Prostate gland (tissue), 2 donors: ENCODE measurements around the gene ZBTB45.

Experiments
- POLR2AphosphoS5 ChIP-seq: sonication (generic); formaldehyde crosslinking; IDR thresholded peaks from one replicate; pipeline ENCODE4 v1.6.1; 2017; ENCODE audit warnings: antibody characterized with exemption
- TF ChIP-seq, protein P1 (sequence below), 4 experiments: fragments of 200-600 bp in 2 of 4; fragments of 450-650 bp in 2 of 4; sonication (generic) in 2 of 4; IDR thresholded peaks; 1 replicate in 3 of 4; 2 replicates in 1 of 4; pipeline ENCODE4 v1.5.1; 2016 to 2019; ENCODE audit warnings: antibody characterized with exemption in 4 of 4, mild to moderate bottlenecking in 2 of 4, moderate library complexity in 2 of 4

GRCh38 chr19:58544591-58545285 is 25.1 kb upstream of the ZBTB45 start:
- TF ChIP-seq, protein P1, sequence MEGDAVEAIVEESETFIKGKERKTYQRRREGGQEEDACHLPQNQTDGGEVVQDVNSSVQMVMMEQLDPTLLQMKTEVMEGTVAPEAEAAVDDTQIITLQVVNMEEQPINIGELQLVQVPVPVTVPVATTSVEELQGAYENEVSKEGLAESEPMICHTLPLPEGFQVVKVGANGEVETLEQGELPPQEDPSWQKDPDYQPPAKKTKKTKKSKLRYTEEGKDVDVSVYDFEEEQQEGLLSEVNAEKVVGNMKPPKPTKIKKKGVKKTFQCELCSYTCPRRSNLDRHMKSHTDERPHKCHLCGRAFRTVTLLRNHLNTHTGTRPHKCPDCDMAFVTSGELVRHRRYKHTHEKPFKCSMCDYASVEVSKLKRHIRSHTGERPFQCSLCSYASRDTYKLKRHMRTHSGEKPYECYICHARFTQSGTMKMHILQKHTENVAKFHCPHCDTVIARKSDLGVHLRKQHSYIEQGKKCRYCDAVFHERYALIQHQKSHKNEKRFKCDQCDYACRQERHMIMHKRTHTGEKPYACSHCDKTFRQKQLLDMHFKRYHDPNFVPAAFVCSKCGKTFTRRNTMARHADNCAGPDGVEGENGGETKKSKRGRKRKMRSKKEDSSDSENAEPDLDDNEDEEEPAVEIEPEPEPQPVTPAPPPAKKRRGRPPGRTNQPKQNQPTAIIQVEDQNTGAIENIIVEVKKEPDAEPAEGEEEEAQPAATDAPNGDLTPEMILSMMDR (IDR thresholded peaks at IDR 0.05) = no peak
- TF ChIP-seq POLR2AphosphoS5 = no peak
